Measurements from ENCODE around the gene F10. TPM values are rescaled to one million over a fixed set of nuclear protein-coding genes. Genes with fewer than 3 reads are reported as not detected.

The F10 gene
- total RNA-seq, 1 experiment from 2014 or later = not detected

- no peak overlapping the region for H3K27ac Mint-ChIP-seq (ENCODE audit: low read depth, unreplicated experiment)
Measured at GRCh38 chr13:113093580-113094409, 28.8 kb upstream of the F10 start.

DNA sequence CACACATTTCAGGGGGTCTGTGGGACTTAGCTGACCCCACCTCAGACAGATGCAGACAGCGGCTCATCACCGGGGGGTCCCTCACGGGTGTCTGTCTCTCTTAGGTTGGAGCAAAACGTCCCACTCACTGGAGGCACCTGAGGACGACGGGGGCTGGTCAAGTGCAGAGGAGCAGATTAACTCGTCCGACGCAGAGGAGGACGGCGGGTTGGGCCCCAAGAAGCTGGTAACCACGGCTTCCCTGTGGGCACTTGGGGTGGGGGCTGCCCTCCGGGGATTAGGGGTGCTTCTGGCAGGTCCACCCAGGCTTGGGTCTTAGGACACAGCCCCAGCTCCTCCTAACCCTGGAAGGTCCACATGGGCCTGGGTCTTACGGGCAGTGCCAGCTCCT is 28.2 kb upstream of the F10 start:
- no peak for DNase-seq (ENCODE audit: unreplicated experiment)
- Mint-ChIP-seq H3K4me3 (ENCODE audit: unreplicated experiment) (no peak overlapping the region), H3K36me3 (ENCODE audit: insufficient read depth, unreplicated experiment) (no peaks in the 10 kb centered on the region), H3K4me1 (ENCODE audit: insufficient read depth, unreplicated experiment) (no peaks in the 10 kb centered on the region), H3K9me3 (ENCODE audit: unreplicated experiment) (no peaks in the 10 kb centered on the region), H3K27ac (ENCODE audit: low read depth, unreplicated experiment) (no peak overlapping the region), H3K27me3 (ENCODE audit: insufficient read depth, unreplicated experiment) (peaks cover 28% of the 10 kb centered on the region)
- TF ChIP-seq, protein P1, sequence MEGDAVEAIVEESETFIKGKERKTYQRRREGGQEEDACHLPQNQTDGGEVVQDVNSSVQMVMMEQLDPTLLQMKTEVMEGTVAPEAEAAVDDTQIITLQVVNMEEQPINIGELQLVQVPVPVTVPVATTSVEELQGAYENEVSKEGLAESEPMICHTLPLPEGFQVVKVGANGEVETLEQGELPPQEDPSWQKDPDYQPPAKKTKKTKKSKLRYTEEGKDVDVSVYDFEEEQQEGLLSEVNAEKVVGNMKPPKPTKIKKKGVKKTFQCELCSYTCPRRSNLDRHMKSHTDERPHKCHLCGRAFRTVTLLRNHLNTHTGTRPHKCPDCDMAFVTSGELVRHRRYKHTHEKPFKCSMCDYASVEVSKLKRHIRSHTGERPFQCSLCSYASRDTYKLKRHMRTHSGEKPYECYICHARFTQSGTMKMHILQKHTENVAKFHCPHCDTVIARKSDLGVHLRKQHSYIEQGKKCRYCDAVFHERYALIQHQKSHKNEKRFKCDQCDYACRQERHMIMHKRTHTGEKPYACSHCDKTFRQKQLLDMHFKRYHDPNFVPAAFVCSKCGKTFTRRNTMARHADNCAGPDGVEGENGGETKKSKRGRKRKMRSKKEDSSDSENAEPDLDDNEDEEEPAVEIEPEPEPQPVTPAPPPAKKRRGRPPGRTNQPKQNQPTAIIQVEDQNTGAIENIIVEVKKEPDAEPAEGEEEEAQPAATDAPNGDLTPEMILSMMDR (IDR thresholded peaks at IDR 0.05; ENCODE audit: unreplicated experiment) = no peak
- POLR2A ChIA-PET = no interaction called here
- no TSS peak for BruUV-seq (replicated peaks)
- CTCF ChIA-PET = interaction anchor here (0.7 kb wide), 1 partner anchor 94 kb away, joined by 4 read pairs; no protein-coding TSS in a partner anchor
- intact Hi-C loops (cut with micrococcal nuclease) = no loop called here

More at GRCh38 chr13:113093580-113094409, 28.8 kb upstream of the F10 start:
- Mint-ChIP-seq H3K4me3 (ENCODE audit: unreplicated experiment) (no peak overlapping the region), H3K36me3 (ENCODE audit: insufficient read depth, unreplicated experiment) (no peaks in the 10 kb centered on the region), H3K4me1 (ENCODE audit: insufficient read depth, unreplicated experiment) (no peaks in the 10 kb centered on the region), H3K27me3 (ENCODE audit: insufficient read depth, unreplicated experiment) (peaks cover 22% of the 10 kb centered on the region), H3K9me3 (ENCODE audit: unreplicated experiment) (no peaks in the 10 kb centered on the region)
- ChIA-PET POLR2A (no interaction called here), CTCF (interaction anchor here (0.9 kb wide), 1 partner anchor 117 kb away, joined by 3 read pairs; no protein-coding TSS in a partner anchor)
- TF ChIP-seq, protein P1 (IDR thresholded peaks at IDR 0.05; ENCODE audit: unreplicated experiment) = no peak
- DNase-seq (ENCODE audit: unreplicated experiment) = no peak
- intact Hi-C loops (cut with micrococcal nuclease) = no loop called here
- no TSS peak for BruUV-seq (replicated peaks)

DNA sequence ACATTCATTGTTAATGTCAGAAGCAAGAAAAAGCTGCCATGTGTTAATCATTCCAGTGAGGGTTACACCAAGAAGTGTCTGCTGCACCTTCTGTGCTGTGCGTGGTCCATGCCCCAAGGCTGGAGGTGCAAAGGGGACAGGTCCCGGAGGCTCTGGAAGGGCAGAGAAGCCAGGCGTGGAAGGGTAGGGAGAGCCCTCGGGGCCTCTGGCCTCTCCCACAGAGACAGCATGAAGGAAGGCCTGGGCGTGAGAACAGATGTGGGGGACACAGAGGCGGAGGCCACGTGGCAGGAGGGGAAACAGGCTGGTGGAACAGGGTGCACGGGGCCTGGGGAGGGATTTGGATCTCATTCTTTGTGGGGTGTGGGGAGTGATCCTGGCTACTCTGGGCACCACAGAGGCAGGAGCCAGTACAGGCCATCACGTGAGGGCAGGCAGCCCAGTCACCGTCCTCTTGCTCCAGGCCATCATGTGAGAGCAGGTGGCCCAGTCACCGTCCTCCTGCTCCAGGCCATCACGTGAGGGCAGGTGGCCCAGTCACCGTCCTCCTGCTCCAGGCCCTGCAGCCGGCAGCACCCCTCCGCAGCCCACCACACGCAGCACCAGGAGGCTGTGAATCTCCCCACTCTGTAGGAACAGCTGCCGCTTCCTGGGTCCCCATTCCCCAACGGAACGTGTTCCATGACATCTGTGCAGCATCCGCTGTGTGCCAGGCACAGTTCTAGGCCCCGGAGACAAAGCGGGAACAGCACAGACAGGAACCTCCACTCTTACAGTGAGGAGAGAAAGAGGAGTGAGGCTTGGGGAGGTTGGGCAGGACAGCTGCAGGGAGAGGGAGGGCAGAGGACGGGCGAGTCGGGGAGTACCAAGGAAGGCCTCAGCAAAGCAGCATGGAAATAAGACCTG is 27.2 kb upstream of the F10 start:
- TF ChIP-seq, protein P1 (IDR thresholded peaks at IDR 0.05; ENCODE audit: unreplicated experiment) = no peak
- peaks cover 28% of the 10 kb centered on the region for H3K27me3 Mint-ChIP-seq (ENCODE audit: insufficient read depth, unreplicated experiment)
- no peak for DNase-seq (ENCODE audit: unreplicated experiment)

More for the DNA sequence above, 27.2 kb upstream of the F10 start:
- Mint-ChIP-seq H3K36me3 (ENCODE audit: insufficient read depth, unreplicated experiment) (no peaks in the 10 kb centered on the region), H3K4me3 (ENCODE audit: unreplicated experiment) (no peak overlapping the region), H3K9me3 (ENCODE audit: unreplicated experiment) (no peaks in the 10 kb centered on the region), H3K27ac (ENCODE audit: low read depth, unreplicated experiment) (no peak overlapping the region), H3K4me1 (ENCODE audit: insufficient read depth, unreplicated experiment) (no peaks in the 10 kb centered on the region)
- intact Hi-C loops (cut with micrococcal nuclease) = no loop called here
- POLR2A ChIA-PET = no interaction called here
- CTCF ChIA-PET = interaction anchor here (0.7 kb wide), 1 partner anchor 93 kb away, joined by 4 read pairs; no protein-coding TSS in a partner anchor
- no TSS peak for BruUV-seq (replicated peaks)
